HG02884 (cell line): ENCODE data around the gene SEMA5A.

Source experiments
- ATAC-seq: cut with Tn5 transposase; IDR thresholded peaks from one replicate; pipeline ENCODE4 v1.9.1; 2021; ENCODE audit warnings: mild to moderate bottlenecking, moderate library complexity; ENCODE audit not compliant: unreplicated experiment

Gene SEMA5A

DNA sequence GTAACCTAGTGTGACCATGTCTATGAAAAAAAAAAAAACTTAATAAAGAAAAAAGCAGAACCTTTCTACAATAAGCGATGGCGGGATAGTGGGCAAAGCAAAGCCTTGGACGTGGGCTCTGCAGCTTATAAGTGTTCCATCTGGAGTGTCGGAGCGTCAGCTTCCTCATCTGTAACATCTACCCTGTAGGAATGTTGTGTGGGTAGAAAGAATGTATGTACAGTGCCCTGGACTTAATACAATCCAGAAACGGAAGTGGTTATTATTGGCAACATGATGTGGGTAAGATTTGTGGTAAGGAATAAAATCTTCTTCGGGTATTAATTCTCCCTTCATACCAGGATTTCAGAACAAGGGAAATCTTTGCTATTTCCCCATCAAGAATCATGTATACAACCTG lies 66.5 kb downstream of the SEMA5A start:
- ATAC-seq: no peak

DNA sequence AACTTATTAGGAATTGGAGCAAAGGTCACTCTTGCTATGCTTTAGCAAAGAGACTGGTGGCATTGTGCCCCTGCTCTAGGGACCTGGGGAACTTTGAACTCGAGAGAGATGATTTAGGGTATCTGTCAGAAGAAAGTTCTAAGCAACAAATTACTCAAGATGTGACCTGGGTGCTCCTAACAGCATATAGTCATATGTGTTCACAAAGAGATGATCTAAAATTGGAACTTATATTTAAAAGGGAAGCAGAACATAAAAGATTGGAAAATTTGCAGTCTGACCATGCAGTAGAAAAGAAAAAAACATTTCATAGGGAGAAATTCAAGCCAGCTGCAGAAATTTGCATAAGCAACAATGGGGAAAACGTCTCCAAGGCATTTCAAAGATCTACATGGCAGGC lies 68.3 kb downstream of the SEMA5A start:
- ATAC-seq: no peak

DNA sequence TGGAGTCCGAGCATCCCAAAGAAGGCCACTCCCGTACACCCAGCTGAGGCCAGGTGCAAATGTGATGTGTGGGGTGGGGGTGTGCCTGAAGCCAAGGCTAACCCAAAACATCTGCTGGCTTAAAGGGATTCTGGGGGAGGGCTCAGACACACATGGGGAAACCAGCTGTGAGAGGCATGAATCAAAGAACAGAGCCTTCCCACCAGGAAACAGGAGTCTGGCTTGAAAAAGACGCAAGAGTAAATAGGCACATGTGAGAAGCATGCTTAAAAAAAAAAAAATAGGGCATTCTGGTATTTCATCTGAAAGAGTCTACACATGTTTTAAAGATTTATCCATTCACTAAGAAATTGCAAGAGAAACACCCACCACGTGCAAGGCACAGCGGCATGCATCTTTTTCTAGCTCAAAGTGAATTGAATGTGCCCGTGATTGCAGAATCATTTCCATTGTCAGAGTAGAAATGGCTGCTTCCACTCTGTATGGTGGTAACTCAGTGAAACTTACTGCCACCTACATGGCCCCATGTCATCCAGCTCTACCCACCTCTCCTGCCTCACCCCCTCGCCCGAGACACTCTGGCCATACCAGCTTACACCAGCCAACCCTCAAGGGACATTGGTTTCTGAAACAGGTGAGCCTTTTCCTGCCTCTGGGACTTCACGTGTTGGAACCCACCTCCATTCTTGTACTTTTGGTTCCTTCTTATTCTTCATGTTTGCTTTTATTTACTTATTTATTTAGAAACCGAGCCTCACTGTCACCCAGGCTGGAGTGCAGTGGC lies 71.5 kb downstream of the SEMA5A start:
- no peak for ATAC-seq

DNA sequence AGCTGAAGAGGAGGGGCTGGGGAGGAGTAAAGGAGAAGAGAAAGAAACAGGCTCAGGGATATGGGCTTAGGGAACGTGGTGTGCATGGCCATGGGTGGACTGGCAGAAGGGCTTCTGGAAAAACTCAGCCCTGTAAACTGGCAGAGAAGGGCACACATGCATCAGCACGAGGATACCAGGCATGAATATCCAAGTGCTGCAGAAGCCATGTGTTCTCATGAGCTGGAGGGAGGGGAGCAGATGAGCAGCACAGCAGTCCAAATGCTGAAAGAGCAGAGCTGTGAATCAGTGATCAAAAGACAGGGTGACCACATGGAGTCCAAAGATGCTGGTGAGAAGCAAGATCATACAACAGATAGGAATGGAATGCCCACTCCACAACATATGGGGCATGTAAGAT lies 72.3 kb downstream of the SEMA5A start:
- no peak for ATAC-seq

DNA sequence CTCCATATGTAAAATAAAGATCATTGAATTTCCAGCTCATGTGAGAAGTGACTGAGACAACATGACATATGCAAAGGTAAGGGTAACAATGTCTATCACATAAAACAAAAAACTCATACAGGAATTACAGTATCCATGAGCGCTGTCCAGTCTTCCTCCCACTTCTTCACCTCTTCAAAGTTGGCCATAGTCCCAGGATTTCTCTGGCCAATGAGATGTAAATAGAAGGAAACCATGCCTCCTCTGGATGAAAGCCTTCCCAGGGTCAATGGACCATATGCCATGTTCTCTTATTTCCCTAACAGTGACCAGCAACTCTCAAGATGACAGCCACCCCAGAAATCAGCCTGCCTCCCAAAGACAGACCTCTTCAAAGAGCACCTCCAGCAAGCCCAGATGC lies 75.5 kb downstream of the SEMA5A start:
- no peak for ATAC-seq

DNA sequence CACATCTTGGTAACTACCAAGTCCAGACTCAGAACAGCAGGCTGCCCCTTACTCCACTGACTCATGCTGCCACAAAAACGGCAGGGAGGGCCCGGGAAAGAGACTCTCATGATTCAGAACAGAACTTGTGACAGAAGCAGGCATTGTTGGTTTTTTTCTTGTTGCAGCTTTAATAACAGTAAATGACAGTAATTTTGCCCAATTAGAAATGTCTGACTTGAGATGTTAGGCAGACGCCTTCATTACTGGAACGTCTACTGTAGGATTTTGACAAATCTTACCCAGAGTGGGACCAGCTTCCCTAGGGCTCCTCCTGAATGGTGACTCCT lies 77.9 kb downstream of the SEMA5A start:
- ATAC-seq: no peak

DNA sequence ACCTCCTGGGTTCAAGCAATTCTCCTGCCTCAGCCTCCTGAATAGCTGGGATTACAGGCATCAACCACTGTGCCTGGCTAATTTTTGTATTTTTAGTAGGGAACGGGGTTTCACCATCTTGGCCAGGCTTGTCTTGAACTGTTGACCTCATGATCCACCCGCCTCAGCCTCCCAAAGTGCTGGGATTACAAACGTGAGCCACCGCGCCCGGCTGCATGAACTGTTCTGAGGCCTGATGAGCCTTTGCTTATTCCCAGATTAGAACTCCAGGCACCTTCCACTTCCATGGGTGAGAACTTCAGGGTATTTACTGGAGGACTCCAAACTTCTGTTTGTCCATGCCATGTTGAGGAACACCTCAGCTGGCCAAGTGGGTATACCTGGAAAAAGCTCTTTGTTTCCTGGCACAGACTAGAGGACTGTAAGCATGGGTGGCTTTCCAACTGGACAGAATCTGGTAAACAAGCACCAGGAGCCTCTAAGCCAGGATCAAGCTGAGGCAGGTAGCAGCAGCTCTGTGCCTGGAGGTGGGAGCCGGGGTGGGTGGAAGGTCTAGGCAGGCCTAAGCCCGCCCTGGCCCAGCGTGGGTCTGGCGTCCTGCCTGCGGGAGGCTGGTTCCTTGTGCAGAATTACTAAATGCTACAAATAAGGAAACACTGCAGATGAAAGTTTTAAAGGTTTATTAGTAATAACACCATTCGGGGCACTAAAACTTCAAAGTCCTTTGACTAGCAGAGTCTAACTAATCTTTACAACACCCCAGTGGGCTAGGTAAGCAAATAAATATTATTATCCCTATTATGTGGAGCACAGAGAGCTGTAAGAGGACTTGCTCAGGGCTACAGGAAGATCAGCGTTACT lies 78.4 kb downstream of the SEMA5A start:
- no peak for ATAC-seq

DNA sequence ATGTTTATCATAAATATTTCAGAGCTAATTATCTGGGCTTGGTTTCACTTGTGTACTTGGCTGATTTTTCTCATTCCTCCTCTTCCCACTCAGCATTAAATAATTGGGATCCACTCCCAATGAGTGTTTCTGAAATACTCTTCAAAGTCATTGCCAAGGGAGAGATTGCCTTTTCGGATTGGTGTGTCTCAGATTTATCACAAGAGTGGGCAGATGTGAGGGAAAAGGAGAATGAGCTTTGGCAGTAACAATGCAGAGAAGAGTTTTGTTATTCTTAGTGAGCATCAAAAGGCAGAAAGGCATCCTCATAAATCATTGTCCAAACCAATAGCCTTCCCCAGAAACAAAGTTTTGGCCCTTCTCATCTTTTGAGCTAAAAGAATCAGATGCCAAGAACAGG lies 79.2 kb downstream of the SEMA5A start:
- no peak for ATAC-seq

DNA sequence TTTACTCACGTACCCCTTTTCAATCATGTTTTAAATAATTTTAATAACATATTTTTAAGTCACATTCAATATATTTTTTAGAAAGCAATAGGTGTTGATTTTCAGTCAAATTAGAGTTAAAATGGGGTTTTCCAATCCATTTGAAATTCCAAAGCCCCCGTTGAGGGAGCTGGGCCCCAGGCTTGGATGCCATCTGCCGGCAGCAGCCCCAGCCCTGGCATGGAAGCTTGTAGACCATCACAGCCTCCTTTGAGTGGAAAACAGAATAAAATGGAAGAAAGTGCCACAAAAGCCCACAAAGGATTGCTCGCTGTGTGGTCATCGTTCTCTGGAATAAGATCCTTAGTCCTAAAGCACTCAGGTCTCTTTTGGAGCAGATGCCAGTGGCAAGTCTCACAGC lies 81.4 kb downstream of the SEMA5A start:
- no peak for ATAC-seq

DNA sequence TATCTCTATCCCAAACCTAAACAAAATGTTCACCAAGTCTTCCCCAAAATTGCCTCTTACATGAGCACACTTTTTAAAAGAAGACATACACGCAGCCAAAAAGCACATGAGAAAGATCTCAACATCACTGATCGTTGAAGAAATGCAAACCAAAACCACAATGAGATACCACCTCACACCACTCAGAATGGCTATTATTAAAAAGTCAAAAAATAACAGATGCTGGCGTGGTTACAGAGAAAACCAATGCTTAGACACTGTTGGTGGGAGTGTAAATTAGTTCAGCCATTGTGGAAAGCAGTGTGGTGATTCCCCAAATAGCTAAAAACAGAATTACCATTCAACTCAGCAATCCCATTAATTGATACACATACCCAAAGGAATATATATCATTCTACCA lies 83.8 kb downstream of the SEMA5A start:
- no peak for ATAC-seq

DNA sequence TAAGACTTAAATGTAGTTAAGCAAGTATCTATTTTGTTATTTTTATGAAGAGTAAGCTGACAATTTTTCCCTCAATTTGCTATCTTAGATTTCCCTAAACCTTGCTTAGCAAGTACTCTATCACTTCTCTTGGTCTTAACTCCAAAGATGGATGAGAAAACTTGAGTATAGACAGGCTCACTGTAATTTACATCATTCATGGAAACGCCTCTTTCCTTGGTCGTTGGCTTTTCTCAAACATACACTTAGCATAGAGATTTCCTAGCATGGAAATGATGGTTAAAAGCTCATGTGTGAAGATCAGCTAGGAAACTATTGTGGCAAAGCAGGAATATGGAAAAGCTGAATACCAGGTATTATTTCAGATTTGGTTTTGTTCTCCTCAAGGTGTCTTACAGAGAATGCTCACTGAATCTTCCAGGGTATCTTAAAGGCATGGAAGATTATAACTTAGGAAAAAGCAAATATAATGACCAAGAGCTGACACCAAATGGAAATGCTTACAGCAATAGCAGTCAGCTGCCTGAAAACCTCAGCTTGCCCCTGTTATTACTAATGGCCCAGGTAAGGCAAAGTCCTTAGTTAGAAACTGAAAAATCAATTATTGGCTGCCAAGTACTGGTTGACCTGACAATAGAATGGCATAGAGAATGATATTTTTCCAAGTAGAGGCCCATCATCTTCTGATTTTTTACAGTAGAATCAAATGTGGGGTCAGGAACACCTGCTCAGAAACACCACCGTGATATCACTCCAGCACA lies 84.8 kb downstream of the SEMA5A start:
- ATAC-seq: no peak

DNA sequence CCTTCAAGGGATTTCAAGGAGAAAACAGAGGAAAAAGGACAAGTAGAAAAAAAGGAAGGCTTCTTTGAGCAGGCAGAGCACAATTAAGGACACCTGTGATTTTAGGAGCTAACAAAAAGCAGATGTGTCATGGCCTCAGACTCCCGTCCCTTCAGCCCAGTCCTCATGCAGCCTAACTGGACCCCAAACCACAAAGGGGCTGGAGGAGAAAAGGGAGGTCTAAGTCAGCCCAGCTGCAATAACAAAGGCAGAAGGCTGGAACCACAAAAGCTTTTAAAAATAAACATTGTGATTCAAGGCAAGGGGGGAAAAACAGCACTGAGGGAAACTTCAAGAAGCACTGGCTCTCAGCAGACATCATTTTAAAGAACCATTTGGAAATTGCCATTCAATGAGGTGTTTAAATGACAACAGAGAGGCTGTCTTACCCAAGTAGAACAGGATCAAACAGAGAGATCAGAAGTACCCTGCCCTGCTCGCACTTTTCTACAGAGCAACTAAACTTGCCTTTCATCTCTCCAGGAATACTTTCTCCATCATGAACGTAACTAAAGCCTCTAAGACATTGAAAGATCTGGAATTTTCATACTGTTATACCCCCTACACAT lies 89.3 kb downstream of the SEMA5A start:
- no peak for ATAC-seq

DNA sequence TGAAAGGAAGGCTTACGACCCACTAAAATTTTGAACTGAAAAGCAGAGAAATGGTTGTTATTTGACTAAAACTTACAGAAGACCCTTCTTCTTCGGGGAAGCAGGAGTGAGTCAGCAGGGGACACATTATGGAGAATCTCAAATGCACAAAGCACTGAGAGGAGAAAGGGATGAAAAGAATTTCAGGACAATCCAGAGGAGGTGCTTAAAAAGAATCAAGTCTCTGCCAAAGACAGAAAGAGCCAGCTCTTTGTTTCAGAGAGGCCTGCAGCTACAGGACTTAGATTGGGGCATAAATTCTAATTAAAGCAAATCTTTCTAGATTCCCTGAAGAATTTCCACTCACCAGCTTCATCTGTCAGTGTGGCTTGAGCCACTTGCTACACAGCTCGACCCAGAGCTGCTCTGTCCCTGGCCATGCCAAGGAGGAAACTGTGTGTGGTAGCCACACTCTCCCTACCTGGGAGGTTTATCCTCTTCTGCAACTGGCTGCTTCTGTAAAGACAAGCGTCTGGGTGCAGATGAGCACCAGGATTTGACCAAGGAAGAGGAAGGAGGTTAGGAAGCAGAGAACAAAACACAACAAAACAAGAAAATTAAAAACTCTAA lies 89.9 kb downstream of the SEMA5A start:
- no peak for ATAC-seq

DNA sequence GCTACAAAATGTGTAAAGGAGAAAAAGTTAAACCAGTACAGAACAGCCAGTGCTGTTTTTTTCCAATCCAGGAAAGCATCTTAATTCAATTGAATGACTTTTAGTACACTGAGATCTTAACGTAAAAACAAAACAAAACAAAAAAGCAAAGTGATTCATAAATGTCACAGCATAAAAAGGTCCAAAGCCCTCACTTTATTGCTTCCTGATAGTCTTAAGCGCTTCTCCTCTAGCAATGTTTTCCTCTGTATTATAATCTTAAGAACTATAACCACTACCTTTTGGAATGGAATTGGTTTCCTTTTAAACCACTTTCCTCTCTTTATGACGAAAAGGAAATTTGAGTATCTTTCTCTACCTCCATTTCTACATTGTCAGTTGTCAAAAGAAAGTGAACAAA lies 91.4 kb downstream of the SEMA5A start:
- no peak for ATAC-seq

DNA sequence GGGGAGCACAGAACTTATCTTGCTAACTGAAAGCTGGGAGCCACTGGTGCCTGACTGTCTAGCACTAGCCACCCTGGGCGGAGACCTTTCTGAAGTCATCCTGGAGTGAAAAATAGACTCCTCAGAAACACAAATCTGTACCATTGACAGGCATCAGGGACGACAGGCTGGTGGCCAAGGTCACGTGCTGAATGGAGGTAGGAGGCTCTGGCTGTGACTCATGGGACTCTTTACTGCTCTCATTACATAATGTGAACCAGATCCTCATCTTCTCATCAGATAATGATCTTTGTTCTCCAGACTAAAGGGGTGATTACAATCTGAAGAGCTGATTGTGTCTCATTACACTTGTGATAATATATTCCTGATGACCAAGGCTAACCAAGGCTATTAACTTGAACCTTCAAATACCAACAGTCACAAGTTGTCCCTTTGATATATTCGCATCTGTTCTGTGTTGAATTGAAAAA lies 91.8 kb downstream of the SEMA5A start:
- ATAC-seq: no peak

DNA sequence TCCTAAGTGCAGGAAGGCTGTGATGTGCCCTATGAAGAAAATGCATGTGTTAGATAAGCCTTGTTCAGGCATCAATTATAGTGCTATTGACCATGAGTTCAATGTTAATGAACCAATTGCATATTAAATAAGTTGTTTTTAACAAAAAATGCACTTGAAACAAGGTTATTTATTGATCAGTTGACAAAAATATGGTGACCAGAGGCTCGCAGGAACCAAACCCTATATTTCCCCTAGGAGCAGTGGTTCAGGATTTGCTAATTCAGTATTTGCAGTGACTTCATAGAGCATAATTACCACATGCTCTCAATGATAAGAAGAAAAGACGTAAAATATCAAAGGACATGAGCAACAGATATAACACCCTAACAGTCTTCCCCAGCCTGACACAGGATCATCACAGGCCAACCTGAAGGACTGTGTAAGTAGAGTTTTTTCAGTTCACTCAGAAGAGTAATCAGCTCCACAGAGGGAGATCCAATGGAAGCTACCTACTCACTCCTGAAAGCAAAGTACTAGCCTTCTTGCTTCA lies 92.3 kb downstream of the SEMA5A start:
- no peak for ATAC-seq

DNA sequence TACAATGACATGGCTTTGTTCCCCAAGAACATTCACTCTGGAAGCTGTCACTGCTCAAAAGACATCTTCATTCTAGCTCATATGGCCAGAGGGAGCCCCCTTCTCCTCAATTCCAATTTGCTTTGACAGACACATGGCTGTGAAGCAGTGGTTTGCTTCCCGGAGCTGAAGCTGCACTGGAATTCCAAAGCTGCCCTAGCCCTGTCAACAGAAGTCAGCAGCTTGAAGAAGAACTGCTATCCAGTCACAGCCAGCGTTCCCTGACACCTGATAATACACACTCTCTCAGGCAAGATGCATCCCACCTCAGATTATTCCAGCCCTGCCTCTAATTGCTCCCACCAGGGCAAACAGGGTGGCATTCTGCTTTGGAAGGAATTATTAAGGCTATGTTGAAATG lies 93.7 kb downstream of the SEMA5A start:
- no peak for ATAC-seq

DNA sequence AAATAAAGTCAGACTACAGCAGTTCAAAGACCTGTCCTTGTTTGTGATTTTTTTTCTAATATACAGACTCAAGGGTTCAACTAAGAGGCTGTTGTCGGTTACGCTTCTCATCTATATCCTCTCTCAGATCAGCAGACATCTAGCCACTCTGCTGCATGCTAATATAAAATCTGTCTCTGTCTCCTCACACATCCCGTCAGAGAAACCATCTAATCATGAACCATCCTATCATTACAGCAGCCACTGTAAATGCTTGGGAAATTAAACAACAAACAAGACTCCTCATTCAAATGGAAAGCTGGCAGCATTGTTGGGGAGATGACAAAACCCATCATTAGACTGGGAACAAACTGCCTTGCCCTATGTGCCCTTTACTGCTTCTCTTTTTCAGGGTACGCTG lies 94.8 kb downstream of the SEMA5A start:
- no peak for ATAC-seq

DNA sequence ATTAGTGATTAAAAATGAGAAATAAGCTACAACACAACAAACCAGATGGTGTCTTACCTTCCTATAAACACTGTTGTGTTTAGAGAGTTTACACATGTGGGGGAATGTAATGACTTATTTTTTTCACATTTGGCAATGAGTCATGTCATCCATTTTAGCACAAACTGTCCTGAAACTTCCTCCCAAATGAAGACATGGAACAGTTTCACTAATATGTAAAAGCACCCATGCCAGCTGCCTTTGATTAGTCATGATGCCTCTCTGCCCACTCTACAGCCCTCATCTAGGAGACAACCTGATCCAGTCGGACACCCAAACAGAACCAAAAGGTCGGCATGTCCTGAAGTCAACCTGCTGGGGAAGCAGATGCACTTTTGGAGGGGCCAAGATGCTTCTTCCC lies 98.2 kb downstream of the SEMA5A start:
- ATAC-seq: no peak

DNA sequence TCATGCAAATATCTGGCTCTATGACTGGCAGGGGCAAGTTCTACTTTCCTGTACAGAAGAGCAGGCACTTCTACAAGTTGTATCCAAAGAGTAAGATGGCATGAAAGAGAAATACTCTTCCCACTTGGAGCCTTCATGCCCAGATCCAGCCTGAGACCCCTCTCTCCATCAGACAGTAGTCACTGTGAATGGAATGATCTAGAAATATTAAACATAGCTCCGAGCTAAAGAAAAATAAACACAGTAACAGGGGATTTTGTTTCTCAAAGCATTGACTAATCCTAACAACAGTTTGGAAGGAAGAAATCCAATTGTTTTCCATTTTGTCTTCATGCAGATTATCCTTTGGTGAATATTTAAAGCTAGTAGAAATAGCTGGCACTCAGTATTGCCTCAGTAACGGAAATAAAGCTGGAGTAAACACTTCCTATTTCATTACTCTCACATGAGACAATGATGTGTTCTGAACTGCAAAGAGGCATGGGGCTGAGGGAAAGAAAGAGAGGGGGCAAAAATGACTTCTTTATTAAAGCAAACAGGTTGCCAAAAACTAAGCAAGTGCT lies 100.0 kb downstream of the SEMA5A start:
- no peak for ATAC-seq
